ENCODE results near the gene CCL17. TPM values are rescaled to one million over a fixed set of nuclear protein-coding genes. Genes with fewer than 3 reads are reported as not detected.

CCL17 gene
- total RNA-seq, 1 experiment from 2014 or later = not detected

DNA sequence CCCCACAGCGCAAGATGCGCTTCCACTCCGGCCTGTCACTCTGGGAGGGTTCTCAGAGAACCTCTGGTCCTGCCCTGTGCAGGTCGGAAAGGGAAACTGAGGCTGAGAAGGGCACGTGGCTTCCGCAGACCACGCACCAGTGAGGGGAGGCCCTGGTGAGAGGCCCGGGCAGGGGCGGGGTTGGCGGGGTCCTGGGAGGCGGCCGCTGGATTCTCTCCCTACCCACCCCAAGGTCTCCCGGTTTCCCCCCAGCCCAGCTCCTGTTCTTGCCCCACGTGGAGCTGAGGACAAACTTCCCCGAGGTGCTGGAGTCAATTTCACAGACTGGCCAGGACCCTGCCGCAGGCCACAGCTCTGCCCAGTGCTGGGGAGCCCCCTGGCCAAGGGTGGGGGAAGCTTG is 11.5 kb downstream of the CCL17 start:
- ATAC-seq (0 out of 2 replicates have a peak, but pooled peaks have one; percentile 9), DNase-seq (ENCODE audit: low read depth, low spot score) (no peak)
- in situ Hi-C loops (cut with HindIII; ENCODE audit: low pct_unique_long_range_greater_than_20kb, low sequenced_read_pairs) = no loop called here
- no peak overlapping the region for H3K4me3 ChIP-seq (ENCODE audit: low read depth in 2 of 2, low read length in 2 of 2)
- no peak overlapping the region for H3K27ac ChIP-seq (ENCODE audit: low read length)
- peaks cover 16% of the 10 kb centered on the region for H3K4me1 ChIP-seq (ENCODE audit: control insufficient read depth, insufficient read depth, low read length)
- H3K27me3 ChIP-seq (ENCODE audit: control insufficient read depth, insufficient read depth, low read length) = no peaks in the 10 kb centered on the region
- ChIA-PET POLR2A (no interaction called here), CTCF (interaction anchor here (0.7 to 2.7 kb wide), 3 partner anchors 112 to 336 kb away, joined by 3 to 16 read pairs (median 8); no protein-coding TSS in a partner anchor)
- BruUV-seq (replicated peaks) = no TSS peak
- TF ChIP-seq POLR2AphosphoS5 (IDR thresholded peaks at IDR 0.05; ENCODE audit: low read depth, low read length) (no peak), SIN3A (IDR thresholded peaks at IDR 0.05; ENCODE audit: borderline replicate concordance, insufficient read depth, low read depth, low read length) (no peak), TCF7L2 (IDR thresholded peaks at IDR 0.05; ENCODE audit: low read depth, low read length) (no peak)
- TF ChIP-seq, protein P1, sequence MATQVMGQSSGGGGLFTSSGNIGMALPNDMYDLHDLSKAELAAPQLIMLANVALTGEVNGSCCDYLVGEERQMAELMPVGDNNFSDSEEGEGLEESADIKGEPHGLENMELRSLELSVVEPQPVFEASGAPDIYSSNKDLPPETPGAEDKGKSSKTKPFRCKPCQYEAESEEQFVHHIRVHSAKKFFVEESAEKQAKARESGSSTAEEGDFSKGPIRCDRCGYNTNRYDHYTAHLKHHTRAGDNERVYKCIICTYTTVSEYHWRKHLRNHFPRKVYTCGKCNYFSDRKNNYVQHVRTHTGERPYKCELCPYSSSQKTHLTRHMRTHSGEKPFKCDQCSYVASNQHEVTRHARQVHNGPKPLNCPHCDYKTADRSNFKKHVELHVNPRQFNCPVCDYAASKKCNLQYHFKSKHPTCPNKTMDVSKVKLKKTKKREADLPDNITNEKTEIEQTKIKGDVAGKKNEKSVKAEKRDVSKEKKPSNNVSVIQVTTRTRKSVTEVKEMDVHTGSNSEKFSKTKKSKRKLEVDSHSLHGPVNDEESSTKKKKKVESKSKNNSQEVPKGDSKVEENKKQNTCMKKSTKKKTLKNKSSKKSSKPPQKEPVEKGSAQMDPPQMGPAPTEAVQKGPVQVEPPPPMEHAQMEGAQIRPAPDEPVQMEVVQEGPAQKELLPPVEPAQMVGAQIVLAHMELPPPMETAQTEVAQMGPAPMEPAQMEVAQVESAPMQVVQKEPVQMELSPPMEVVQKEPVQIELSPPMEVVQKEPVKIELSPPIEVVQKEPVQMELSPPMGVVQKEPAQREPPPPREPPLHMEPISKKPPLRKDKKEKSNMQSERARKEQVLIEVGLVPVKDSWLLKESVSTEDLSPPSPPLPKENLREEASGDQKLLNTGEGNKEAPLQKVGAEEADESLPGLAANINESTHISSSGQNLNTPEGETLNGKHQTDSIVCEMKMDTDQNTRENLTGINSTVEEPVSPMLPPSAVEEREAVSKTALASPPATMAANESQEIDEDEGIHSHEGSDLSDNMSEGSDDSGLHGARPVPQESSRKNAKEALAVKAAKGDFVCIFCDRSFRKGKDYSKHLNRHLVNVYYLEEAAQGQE (IDR thresholded peaks at IDR 0.05; ENCODE audit: insufficient read depth in 1 of 2, low read depth in 2 of 2, low read length in 1 of 2) = no peak
- TF ChIP-seq, protein P2, sequence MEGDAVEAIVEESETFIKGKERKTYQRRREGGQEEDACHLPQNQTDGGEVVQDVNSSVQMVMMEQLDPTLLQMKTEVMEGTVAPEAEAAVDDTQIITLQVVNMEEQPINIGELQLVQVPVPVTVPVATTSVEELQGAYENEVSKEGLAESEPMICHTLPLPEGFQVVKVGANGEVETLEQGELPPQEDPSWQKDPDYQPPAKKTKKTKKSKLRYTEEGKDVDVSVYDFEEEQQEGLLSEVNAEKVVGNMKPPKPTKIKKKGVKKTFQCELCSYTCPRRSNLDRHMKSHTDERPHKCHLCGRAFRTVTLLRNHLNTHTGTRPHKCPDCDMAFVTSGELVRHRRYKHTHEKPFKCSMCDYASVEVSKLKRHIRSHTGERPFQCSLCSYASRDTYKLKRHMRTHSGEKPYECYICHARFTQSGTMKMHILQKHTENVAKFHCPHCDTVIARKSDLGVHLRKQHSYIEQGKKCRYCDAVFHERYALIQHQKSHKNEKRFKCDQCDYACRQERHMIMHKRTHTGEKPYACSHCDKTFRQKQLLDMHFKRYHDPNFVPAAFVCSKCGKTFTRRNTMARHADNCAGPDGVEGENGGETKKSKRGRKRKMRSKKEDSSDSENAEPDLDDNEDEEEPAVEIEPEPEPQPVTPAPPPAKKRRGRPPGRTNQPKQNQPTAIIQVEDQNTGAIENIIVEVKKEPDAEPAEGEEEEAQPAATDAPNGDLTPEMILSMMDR (IDR thresholded peaks at IDR 0.05) = no peak
- intact Hi-C loops (cut with micrococcal nuclease; ENCODE audit: unreplicated experiment) = loop anchor here (5.0 kb wide), 1 partner anchor 101 kb away; no protein-coding TSS in a partner anchor
- H3K9me3 ChIP-seq (ENCODE audit: control insufficient read depth, insufficient read depth, low read depth, low read length) = no peaks in the 10 kb centered on the region
- H3K36me3 ChIP-seq (ENCODE audit: control insufficient read depth, insufficient read depth, low read length) = no peaks in the 10 kb centered on the region

DNA sequence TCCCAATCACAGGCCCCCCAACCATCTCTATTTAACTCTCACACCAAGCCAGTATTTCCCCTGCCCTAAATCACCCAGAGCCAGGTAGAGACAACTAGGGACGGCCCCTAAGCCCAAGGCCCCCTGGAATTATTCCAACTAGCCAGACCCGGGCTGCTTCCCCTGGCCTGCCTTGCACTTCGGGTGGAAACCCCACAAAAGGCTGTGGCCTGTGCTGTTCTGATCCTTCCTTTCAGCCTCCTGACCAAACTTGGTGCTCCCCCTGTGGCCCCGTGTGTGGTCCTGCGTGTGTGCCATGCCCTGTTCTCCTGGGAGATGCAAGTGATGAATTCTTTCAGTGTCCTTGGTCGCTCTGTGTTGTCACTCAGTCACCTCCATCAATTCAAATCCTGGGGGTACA is 14.9 kb downstream of the CCL17 start:
- intact Hi-C loops (cut with micrococcal nuclease; ENCODE audit: unreplicated experiment) (loop anchor here (5.0 kb wide), 1 partner anchor 98 kb away; no protein-coding TSS in a partner anchor), in situ Hi-C loops (cut with HindIII; ENCODE audit: low pct_unique_long_range_greater_than_20kb, low sequenced_read_pairs) (no loop called here)
- H3K27ac ChIP-seq (ENCODE audit: low read length) = no peak overlapping the region
- H3K4me1 ChIP-seq (ENCODE audit: control insufficient read depth, insufficient read depth, low read length) = peaks cover 16% of the 10 kb centered on the region
- ChIA-PET POLR2A (no interaction called here), CTCF (interaction anchor here (0.8 kb wide), 1 partner anchor 119 kb away, joined by 3 read pairs; no protein-coding TSS in a partner anchor)
- H3K27me3 ChIP-seq (ENCODE audit: control insufficient read depth, insufficient read depth, low read length) = no peaks in the 10 kb centered on the region
- no peak for ATAC-seq
- H3K36me3 ChIP-seq (ENCODE audit: control insufficient read depth, insufficient read depth, low read length) = no peaks in the 10 kb centered on the region
- no peak for TF ChIP-seq POLR2AphosphoS5 (IDR thresholded peaks at IDR 0.05; ENCODE audit: low read depth, low read length)
- no peak for TF ChIP-seq SIN3A (IDR thresholded peaks at IDR 0.05; ENCODE audit: borderline replicate concordance, insufficient read depth, low read depth, low read length)
- no peak for TF ChIP-seq TCF7L2 (IDR thresholded peaks at IDR 0.05; ENCODE audit: low read depth, low read length)
- TF ChIP-seq, protein P2 (IDR thresholded peaks at IDR 0.05) = no peak
- TF ChIP-seq, protein P1 (IDR thresholded peaks at IDR 0.05; ENCODE audit: insufficient read depth in 1 of 2, low read depth in 2 of 2, low read length in 1 of 2) = no peak
- DNase-seq (ENCODE audit: low read depth, low spot score) = no peak
- BruUV-seq (replicated peaks) = no TSS peak
- no peaks in the 10 kb centered on the region for H3K9me3 ChIP-seq (ENCODE audit: control insufficient read depth, insufficient read depth, low read depth, low read length)
- no peak overlapping the region for H3K4me3 ChIP-seq (ENCODE audit: low read depth in 2 of 2, low read length in 2 of 2)

All from Panc1 (cell line).